ENCODE results near the gene SERPINB7.
"Not testable (repeated sequence)": the region's sequence is repeated elsewhere in the genome, so short reads cannot be mapped to it uniquely, and the experiment has no call there.

SERPINB7 gene, protein sequence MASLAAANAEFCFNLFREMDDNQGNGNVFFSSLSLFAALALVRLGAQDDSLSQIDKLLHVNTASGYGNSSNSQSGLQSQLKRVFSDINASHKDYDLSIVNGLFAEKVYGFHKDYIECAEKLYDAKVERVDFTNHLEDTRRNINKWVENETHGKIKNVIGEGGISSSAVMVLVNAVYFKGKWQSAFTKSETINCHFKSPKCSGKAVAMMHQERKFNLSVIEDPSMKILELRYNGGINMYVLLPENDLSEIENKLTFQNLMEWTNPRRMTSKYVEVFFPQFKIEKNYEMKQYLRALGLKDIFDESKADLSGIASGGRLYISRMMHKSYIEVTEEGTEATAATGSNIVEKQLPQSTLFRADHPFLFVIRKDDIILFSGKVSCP

DNA sequence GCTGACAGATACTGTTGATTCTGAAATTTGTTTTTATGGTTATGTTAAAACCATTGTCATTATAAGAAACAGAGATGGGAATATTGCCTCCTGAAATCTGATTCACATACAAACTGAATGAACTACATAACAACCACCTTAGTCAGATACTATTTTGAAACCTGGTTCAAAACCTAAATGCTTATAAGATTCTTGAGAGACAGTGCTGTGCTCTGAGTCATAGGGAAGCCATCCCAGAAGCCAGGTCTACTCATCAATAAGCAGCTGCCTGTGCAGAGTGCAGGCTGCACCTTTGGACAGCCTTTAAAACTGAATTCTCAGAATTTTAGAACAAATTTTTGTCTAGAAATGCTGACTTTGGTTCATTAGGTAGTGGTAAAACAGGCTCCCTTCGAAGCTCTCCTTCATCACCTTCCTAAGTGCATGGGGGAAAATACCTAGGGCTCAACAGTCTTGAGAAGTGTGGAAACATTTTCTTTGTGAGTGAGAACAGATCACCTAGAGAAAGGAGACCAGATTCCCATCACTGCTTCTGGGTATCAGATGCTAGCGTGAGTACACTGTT is at the start of gene SERPINB7:
SERPINB7 (plus strand) TSS at position 253 of the 565 bp plus-strand sequence. CDS start 6,955 bp downstream, outside the sequence.
- H3K27ac ChIP-seq, result peak within 1 kb of the TSS in 5 of 21 experiments; percentile 2 to 57 (median 46)
- H3K4me3 ChIP-seq, result no peak within 1 kb of the TSS

DNA sequence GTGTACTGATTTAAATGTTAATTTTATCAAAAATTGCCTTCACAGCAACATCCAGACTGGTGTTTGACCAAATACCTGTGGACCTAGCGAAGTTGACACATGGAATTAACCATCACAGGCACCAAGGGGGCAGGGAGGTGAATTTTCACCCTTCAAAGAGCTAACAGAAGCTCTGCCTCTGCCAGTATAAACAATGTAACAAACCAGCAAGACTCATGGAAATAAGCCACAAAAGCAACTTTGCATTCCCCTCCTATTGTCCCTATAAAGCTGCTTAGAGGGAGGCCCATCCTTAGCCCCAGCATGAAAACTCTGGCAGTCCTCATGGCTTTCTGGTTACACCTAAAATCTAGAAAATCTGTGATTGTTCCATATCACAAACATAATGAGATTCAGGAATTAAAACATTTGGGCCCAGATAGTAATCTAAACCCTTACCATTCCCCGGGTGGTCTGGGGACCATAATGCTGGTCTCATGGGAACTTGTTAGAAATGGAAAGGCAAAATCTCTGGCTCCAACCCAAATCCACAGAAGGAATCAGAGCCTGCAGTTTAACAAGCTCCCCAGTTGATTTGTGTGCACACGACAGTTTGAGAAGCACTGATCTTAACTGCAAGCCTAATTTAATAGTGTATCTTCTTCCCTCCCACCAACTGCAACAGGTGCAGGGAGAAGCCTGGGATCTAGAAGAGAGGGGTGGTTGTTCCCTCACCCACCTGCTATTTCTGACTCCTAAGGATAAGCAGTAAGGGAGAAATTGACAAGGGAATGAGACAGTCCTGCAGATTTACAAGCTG is 49.3 kb upstream of the SERPINB7 start:
- no peak overlapping the region for H3K4me3 ChIP-seq
- H3K27ac ChIP-seq, result no peak overlapping the region

DNA sequence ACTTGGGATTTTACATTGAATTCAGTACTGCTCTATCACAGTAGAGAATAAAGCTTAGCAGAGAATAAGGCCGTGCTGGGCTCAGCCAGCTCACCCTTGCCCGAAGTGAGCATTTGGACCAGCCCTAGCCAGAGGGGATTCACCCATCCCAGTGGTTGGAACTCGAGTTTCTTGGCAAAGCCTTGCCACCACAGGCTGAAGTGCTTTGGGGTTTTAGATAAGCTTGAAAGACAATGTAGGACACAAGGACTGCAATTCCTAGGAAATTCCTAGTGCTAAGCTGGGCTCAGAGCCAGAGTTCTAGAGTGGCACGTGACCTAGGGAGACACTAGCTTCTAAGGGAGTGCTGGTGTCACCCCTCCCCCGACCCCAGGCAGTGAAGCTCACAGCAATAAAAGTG is 44.4 kb upstream of the SERPINB7 start:
- H3K4me3 ChIP-seq, result no peak overlapping the region
- no peak overlapping the region for H3K27ac ChIP-seq

DNA sequence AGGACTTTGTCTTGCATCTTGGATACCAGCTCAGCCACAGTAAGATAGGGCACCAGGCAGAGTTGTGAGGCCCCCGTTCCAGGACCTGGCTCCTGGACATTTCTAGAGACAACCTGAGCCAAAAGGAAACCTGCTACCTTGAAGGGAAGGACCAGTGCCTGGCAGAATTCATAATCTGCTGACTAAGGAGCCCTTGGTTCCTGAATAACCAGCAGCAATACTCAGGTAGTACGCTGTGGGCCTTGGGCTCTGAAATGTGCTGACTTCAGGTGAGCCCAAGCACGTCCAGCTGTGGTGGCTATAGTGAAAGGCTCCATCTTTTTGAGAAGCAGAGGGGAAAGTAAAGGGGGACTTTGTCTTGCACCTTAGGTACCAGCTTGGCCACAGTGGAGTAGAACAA is 44.0 kb upstream of the SERPINB7 start:
- Histone ChIP-seq H3K27ac (peak overlapping the region in 2 of 21 experiments; percentile 3 to 22), H3K4me3 (no peak overlapping the region)

DNA sequence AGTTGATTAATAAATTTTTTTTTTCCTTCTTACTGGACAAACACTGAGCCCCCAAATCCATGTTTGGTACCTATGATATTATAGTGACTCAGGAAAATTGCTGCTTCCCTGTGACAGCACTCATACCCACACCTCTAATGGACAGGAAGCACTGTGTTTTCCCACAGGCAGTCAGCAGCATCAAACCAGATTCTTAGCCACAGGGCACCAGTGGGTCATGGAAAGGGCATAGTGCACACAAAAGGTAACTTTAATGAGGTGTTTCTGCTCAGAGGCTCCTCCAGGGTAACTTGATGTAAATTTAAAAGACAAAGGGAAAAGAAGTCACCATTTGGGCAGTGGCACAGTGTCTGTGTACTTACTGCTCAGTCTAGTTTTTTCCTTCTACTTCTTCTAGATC is 38.3 kb upstream of the SERPINB7 start:
- Histone ChIP-seq H3K27ac (peak overlapping the region in 2 of 21 experiments; percentile 25 to 69), H3K4me3 (no peak overlapping the region)

DNA sequence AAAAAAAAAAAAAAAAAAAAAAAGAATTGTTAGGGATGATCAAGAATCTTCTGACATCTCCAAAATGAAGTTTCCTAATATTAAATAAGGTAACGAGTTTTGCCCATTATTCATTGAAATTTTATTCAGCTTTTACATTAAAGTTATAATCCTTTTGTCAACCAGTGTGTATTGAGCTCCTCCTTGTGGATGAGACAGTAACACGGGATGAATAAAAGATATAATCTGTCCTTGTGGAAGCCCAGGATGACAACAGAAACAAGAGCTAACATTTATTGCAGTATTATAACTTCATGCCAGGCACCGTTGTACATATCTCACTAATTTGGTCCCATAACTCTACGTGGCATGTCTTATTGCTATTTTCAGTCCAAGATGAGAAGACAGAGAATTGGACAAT is 33.4 kb upstream of the SERPINB7 start:
- Histone ChIP-seq H3K4me3 (no peak overlapping the region), H3K27ac (no peak overlapping the region)

DNA sequence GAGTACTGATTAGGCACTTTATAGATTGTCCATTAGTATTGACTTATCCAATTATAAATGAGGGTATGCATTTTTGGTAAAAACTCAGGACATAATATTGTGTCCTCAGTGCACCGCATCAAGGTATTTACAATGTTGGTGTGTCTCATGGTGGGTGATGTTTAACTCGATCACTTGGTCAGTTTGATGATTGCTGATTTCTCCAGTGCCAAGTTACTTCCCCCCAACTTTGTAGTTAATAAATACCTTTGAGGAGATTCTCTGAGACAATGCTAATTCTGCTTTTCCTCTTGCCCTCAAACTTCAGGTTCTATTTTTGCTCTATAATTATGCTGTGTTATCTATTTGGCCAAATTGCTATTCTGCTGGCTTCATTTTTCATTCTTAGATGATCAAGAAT is 28.2 kb upstream of the SERPINB7 start:
- no peak overlapping the region for H3K27ac ChIP-seq

DNA sequence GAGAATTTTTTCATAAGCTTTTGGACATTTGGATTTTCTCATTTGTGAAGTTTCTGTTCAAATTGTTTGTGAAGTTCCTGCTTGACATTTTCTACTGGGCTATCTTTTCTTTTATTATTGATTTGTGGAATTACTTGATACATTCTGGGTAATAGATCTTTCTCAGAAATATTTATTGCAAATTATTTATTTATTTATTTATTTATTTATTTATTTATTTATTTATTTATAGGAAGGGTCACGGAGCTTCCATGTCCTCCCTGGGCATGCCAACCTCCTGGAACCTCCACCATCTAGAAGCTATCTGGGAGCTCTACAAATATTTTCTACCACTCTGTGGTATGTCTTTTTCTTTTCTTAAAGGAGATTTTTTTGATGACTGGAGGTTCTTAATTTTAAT is 25.7 kb upstream of the SERPINB7 start:
- Histone ChIP-seq H3K4me3 (no peak overlapping the region), H3K27ac (no peak overlapping the region)

More for the DNA sequence above, 28.2 kb upstream of the SERPINB7 start:
- H3K4me3 ChIP-seq, result no peak overlapping the region

DNA sequence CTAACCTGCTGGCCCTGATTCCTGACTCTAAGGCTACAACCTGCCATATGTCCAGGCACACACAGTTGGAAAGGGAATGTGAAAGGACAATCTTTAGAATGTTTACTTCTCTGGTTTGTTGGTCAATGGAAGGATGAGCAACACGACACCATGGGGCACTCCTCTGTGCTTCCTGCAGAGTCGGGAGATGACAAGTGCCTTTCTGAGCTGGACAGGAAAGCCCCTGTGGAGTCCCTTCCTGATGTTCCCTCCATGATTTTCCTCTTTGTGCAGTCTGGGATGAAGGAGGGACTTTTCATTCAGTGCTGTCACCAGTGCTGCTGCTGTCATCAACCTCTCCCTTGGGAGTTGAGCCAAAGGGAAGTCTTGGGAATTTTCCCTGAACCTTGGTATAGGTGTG is 22.6 kb upstream of the SERPINB7 start:
- no peak overlapping the region for H3K27ac ChIP-seq

DNA sequence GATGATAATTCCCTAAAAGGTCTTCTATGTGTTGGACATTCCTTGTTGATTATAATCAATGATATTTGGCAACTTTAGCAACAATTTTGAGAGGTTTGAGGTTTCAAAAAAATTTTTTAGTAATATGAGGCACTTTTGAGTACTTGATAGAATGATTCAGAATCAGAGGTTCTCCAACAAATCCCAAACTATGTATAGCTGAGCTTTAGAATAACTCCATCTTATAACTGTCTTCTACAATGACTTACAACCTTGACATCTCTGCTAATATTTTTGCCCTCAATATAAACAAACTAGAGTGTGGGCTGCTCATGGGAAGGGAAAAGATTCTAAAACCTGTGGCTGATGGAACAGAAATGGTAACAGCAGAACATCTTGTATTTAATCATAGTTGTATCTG is 21.5 kb upstream of the SERPINB7 start:
- no peak overlapping the region for H3K27ac ChIP-seq
- H3K4me3 ChIP-seq, result no peak overlapping the region

More for the DNA sequence above, 22.6 kb upstream of the SERPINB7 start:
- no peak overlapping the region for H3K4me3 ChIP-seq

DNA sequence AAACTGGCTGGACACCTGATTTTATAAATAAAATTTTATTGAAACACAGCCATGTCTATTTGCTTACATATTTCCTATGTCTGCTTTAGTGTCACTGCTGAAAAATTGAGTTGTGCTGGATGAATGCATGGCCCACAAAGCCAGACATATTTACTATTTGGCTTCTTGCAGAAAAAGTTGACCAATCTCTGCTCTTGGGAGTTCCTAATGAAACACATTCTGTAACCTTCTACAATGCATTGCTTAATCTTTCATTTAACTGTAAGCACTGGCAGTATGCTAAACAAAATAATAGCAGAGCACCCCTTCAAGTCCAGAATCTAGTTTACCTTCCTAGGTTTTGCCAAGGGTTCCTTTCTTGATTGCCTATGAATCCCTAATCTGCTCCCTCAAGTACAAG is 17.7 kb upstream of the SERPINB7 start:
- H3K4me3 ChIP-seq, result no peak overlapping the region
- H3K27ac ChIP-seq, result no peak overlapping the region

DNA sequence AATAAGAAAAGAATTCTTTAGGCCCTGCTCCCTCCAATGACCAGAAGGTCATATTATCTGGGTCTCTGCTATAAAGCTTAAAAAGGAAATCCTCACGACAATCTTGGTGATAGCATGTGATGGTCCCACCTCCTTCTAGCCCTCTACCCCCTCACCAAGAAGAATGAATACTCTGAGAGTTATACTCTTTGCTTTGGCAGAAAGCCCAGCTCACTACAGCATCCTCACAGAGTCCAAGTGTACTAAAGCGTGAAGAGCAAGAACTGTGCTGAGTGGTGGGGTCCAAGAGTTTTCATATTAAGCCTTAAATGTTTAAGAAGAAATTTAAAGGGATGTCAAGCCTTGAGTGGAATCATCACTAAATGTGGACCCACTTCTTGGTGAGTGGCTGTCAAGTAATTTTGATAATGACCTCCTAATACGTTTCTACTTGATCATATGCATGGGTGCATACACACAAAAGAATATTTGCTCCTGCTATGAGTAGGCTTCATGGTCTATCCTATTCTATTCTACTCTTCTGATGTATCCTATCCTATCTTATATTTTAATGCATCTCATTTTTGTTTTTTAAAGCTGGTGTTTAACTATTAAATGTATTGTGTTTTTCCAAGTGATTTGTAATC is 16.5 kb upstream of the SERPINB7 start:
- no peak overlapping the region for H3K4me3 ChIP-seq
- H3K27ac ChIP-seq, result no peak overlapping the region

DNA sequence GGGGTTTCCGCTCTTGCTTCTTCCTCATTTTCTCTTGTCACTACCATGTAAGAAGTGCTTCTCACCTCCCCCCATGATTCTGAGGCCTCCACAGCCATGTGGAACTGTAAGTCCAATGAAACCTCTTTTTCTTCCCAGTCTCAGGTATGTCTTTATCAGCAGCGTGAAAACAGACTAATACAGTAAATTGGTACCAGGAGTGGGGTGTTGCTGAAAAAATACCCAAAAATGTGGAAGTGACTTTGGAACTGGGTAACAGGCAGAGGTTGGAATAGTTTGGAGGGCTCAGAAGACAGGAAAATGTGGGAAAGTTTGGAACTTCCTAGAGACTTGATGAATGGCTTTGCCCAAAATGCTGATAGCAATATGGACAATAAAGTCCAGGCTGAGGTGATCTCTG is 15.4 kb upstream of the SERPINB7 start:
- not testable (repeated sequence) for H3K27ac ChIP-seq, H3K4me3 ChIP-seq

DNA sequence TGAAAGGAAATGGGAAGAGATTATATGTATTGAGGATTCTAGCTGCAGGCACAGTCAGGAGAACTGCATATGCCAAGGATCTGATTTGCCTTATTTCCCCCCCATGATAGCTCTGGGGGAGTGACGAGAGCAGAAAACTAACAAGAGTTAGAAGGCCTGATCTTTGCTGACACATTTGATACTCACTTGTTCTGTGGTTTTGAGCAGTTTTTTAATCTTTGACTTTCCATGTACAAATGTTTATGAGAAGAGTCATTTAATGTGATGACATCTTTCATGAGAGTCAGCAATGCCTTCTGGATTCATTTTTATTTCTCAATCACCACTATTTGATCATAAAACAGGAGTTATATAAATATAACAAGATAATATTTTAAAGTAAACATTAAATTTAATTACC is 12.7 kb upstream of the SERPINB7 start:
- no peak overlapping the region for H3K4me3 ChIP-seq
- H3K27ac ChIP-seq, result no peak overlapping the region

DNA sequence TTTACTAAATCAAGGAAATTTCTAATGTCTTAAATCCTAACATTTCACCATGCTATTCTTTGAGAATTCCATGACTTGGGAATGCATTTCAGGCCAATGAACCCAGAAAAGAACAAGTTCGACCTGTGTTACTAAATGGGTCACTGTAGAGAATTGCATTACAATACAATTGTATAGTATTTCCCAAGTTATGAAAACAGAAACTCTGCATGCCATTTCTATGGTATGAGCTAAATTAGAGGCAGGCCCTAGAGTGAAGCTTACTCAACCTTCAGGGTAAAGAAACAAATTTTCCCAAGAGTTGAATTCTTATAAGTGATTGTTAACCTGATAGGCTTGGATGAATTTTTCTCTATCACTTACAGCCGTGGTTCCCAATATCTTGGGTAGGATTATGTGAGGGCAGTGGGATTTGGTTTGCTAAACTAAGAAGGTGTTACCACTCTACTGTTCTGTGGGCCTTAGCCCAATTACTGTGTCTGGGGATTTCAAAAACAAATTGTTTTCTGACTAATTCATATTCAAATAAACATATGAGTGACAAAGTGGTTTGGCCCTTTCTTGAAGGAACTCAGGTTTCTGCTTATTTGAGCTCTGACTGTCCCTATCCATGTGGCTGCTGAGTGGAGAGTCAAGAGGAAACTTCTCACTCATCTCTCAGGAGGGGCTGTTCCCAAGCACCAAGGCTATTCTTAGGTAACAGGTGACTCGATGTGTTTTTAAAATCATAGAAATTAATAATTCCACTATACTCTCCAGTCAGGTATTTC is 11.2 kb upstream of the SERPINB7 start:
- H3K27ac ChIP-seq, result peak overlapping the region in 1 of 21 experiments; percentile 22
- no peak overlapping the region for H3K4me3 ChIP-seq

DNA sequence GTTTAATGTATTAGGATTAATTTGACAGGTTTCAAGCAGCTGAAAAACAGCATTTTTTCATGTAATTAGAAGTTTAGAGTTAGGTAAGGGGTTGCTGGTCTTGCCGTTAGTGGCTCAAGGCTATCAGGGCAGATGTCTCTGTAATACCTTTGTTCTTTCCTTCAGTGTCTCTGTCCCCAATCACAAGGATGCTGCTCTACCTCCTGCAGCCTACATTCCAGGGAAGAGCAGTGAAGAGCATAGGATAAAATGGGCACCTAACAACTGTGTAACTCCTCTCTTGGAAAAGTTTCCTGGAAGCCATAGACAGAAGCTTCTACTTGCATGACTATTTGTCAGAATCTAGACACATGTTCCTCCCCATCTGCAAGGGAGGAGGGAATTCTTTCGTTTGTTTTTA is 9.4 kb upstream of the SERPINB7 start:
- Histone ChIP-seq H3K4me3 (no peak overlapping the region), H3K27ac (no peak overlapping the region)

DNA sequence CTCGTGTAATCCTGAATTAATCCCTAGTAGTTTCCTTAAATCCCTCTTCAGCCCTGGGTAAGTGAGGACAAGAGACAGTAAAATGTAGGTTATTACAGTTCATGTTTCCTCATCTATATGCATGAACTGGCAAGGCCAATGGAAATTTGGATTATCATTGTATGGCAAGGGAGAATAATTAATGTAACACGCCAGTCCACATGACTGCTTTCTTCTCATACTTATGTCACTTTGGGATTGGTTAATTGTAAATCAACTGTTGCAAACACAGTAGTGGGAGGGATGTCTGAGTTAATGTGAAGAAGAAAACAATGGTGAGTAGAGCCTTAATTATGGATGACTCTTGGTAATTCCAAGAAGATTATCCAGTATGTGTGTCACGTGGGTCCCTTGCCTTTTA is 1.7 kb upstream of the SERPINB7 start:
- H3K4me3 ChIP-seq, result no peak overlapping the region
- no peak overlapping the region for H3K27ac ChIP-seq

DNA sequence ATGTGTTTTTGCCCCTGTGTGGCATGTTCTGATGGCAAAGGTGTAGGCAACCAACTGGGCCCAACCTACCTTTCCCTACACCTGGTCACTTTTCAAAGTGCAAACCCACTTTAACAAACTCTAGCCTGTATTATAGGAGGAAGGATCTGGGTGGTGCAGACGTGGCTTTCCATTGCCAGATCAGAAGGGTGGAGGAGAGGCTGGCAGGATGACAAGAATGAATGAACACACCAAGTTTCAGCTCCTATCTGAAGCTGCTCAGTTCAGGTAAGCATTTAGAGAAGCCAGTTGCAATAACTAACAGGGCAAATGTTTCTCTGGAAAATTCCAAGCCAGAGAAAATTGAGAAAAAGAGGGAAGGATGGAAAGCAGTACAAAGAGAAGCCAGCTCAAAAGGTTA is 707 bp upstream of the SERPINB7 start:
- Histone ChIP-seq H3K4me3 (no peak overlapping the region), H3K27ac (peak overlapping the region in 4 of 21 experiments; percentile 28 to 57 (median 48))

DNA sequence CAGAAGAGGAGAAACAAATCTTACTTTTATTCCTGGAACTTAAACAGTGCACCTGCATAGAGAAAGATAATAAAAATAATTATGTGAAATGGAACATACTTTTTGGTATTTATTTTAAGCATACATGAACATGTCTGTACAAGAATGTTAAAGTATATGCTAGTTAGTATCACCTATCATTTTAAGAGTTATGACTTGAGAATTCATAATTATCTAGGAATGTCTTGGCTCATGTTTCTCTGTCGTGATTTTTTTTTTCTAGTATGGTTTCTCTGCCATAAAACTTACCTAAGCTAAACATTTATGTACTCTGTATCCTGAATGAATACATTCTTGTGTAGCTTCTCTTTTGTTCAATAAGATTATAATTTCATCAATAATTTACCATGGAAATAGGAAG is 4.2 kb downstream of the SERPINB7 start:
- no peak overlapping the region for H3K4me3 ChIP-seq
- no peak overlapping the region for H3K27ac ChIP-seq

DNA sequence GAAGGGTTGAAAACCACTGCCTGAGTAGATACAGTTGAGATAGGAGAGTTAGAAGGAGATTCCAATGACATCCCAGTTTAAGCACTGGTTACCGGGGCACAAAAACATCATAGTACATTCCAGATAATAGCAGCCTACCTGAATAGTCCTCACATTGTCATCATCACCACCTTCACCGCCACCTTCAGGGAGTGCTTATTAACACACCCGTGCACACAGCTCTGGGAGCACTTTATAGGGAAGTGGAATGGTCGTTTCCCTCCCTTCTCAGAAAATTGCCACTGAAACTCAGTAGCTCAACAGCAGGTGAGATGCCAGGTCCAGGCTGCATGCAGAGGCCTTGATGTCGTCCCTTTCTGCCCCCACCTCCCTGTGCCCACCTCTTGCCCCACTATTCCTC is 8.2 kb downstream of the SERPINB7 start:
- H3K27ac ChIP-seq, result no peak overlapping the region
- H3K4me3 ChIP-seq, result no peak overlapping the region
